NT2/D1 (cell line): ENCODE results near the gene EXOC6.
"Not testable (repeated sequence)": the region's sequence is repeated elsewhere in the genome, so short reads cannot be mapped to it uniquely, and the experiment has no call there.

ENCODE experiments used
- DNase-seq: peaks from one replicate; pipeline ENCODE4 v3.0.0-alpha.2; 2011; ENCODE audit warnings: low read depth, low spot score
- H3K27me3 ChIP-seq: 2 replicates; pipeline ENCODE4 v1.6.0; 2011; ENCODE audit warnings: mild to moderate bottlenecking; ENCODE audit not compliant: insufficient read length, insufficient read depth
- H3K36me3 ChIP-seq: 2 replicates; pipeline ENCODE4 v1.6.1; 2011; ENCODE audit warnings: mild to moderate bottlenecking, low read length, mixed read lengths; ENCODE audit not compliant: insufficient read depth, insufficient read length
- H3K4me1 ChIP-seq: 2 replicates; pipeline ENCODE4 v1.5.1; 2011; ENCODE audit not compliant: insufficient read depth, insufficient read length
- H3K4me3 ChIP-seq: 2 replicates; pipeline ENCODE4 v1.5.1; 2011; ENCODE audit warnings: low read depth; ENCODE audit not compliant: insufficient read length
- H3K9ac ChIP-seq: 2 replicates; pipeline ENCODE4 v1.6.0; 2011; ENCODE audit warnings: low read depth; ENCODE audit not compliant: insufficient read length
- H3K9me3 ChIP-seq: 2 replicates; pipeline ENCODE4 v1.5.1; 2011; ENCODE audit warnings: mild to moderate bottlenecking, low read length; ENCODE audit not compliant: insufficient read depth
- SUZ12 ChIP-seq: IDR thresholded peaks from 2 replicates; pipeline ENCODE4 v1.6.1; 2011; ENCODE audit not compliant: insufficient read length, insufficient read depth; ENCODE audit errors: extremely low read depth
- YY1 ChIP-seq: IDR thresholded peaks from 2 replicates; pipeline ENCODE4 v1.6.1; 2011; ENCODE audit not compliant: insufficient read length, insufficient read depth
- ZNF274 ChIP-seq: IDR thresholded peaks from 2 replicates; pipeline ENCODE4 v1.6.1; 2011; ENCODE audit warnings: mild to moderate bottlenecking, low read depth, low read length

The EXOC6 gene

DNA sequence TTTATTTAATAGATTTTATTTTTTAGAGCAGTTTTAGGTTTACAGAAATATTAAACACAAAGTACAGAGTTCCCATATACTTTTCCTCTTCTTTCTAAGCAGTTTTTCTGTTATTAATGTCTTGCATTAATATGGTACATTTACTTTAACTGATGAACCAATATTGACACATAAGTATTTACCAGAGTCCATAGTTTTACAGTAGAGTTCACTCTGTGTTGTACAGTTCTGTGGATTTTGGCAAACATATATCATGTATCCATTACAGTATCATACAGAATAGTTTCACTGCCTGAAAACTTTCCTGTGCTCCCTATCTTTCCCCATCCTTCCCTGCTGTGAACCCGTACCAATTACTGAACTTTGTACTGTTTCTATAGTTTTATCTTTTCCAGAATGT, 55.3 kb downstream of the EXOC6 start:
- no peaks in the 10 kb centered on the region for H3K27me3 ChIP-seq
- H3K36me3 ChIP-seq: no peaks in the 10 kb centered on the region
- TF ChIP-seq ZNF274 (no peak), YY1 (no peak), SUZ12 (no peak)
- DNase-seq: no peak
- no peak overlapping the region for H3K4me3 ChIP-seq
- no peaks in the 10 kb centered on the region for H3K9me3 ChIP-seq
- no peaks in the 10 kb centered on the region for H3K4me1 ChIP-seq
- H3K9ac ChIP-seq: no peak overlapping the region

DNA sequence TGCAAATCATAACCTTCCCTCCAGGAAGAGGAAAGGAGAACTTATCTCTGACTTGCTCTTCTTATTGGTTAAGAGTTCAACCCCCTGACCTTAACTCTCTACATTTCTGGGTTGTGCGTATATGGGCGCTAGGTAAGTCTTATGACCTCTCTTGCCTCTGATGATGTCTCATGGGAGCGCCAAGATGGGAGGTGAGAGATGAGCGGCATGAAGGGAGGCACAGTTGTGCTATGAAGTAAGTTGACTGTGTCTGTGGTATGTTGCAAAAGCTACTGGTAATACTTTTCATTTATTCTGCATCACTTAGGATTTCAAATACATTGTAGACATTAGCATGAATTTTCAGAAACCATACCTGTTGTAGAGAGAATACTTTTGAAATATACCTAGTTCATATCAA, 59.0 kb downstream of the EXOC6 start:
- H3K9ac ChIP-seq: no peak overlapping the region
- H3K4me3 ChIP-seq: no peak overlapping the region
- DNase-seq: no peak
- no peaks in the 10 kb centered on the region for H3K4me1 ChIP-seq
- no peak for TF ChIP-seq SUZ12
- no peak for TF ChIP-seq ZNF274
- TF ChIP-seq YY1: no peak
- no peaks in the 10 kb centered on the region for H3K27me3 ChIP-seq
- no peaks in the 10 kb centered on the region for H3K9me3 ChIP-seq
- no peaks in the 10 kb centered on the region for H3K36me3 ChIP-seq

GRCh38 chr10:92912631-92913030, 64.3 kb downstream of the EXOC6 start:
- H3K4me1 ChIP-seq, H3K36me3 ChIP-seq, H3K4me3 ChIP-seq, H3K27me3 ChIP-seq, H3K9ac ChIP-seq, DNase-seq, H3K9me3 ChIP-seq: not testable (repeated sequence)

GRCh38 chr10:92913973-92914372, 65.7 kb downstream of the EXOC6 start:
- H3K4me3 ChIP-seq: no peak overlapping the region
- no peaks in the 10 kb centered on the region for H3K4me1 ChIP-seq
- TF ChIP-seq YY1 (no peak), SUZ12 (no peak)
- H3K36me3 ChIP-seq: no peaks in the 10 kb centered on the region
- H3K9ac ChIP-seq: no peak overlapping the region
- DNase-seq: no peak
- no peaks in the 10 kb centered on the region for H3K27me3 ChIP-seq
- H3K9me3 ChIP-seq: no peaks in the 10 kb centered on the region

- H3K4me3 ChIP-seq: no peak overlapping the region
- DNase-seq: peak; percentile 38
- H3K4me1 ChIP-seq: no peaks in the 10 kb centered on the region
- H3K27me3 ChIP-seq: no peaks in the 10 kb centered on the region
- H3K9me3 ChIP-seq: no peaks in the 10 kb centered on the region
- no peak overlapping the region for H3K9ac ChIP-seq
- no peak for TF ChIP-seq ZNF274
- no peak for TF ChIP-seq YY1
- TF ChIP-seq SUZ12: no peak
- no peaks in the 10 kb centered on the region for H3K36me3 ChIP-seq
Observed at GRCh38 chr10:92914478-92915325, 66.4 kb downstream of the EXOC6 start.

DNA sequence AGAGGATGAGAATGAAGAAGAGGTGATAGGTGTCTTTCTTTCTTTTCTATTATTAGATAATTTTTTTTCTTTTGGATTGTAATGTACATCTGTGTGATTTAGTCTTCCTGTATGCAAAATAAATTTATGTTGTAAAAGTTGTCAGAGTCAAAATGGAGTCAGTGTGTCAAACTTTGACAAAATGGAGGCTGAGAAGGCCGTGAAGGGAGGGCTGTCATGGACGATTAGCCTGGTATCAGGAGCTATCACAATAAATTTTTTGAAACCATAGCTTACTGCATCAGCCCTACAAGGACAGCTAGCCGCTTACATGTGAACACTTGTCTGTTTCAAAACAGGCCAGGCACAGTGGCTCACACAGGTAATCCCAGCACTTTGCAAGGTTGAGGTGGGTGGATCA, 67.6 kb downstream of the EXOC6 start:
- 0 out of 2 replicates have a peak, but pooled peaks cover 6% of the 10 kb centered on the region for H3K9me3 ChIP-seq
- no peak overlapping the region for H3K4me3 ChIP-seq
- no peaks in the 10 kb centered on the region for H3K27me3 ChIP-seq
- no peaks in the 10 kb centered on the region for H3K4me1 ChIP-seq
- H3K36me3 ChIP-seq: no peaks in the 10 kb centered on the region
- no peak overlapping the region for H3K9ac ChIP-seq
- TF ChIP-seq ZNF274 (no peak), YY1 (no peak), SUZ12 (no peak)
- no peak for DNase-seq

- no peak overlapping the region for H3K9ac ChIP-seq
- peak; percentile 28 for DNase-seq
- 0 out of 2 replicates have a peak, but pooled peaks cover 8% of the 10 kb centered on the region for H3K9me3 ChIP-seq
- no peaks in the 10 kb centered on the region for H3K36me3 ChIP-seq
- no peak overlapping the region for H3K4me3 ChIP-seq
- H3K4me1 ChIP-seq: no peaks in the 10 kb centered on the region
- TF ChIP-seq YY1 (no peak), ZNF274 (no peak), SUZ12 (no peak)
- H3K27me3 ChIP-seq: no peaks in the 10 kb centered on the region
Observed at GRCh38 chr10:92916433-92916832, 68.1 kb downstream of the EXOC6 start.
